GM13976 (cell line): ENCODE data around the gene IFT43.

Experiments used
- DNase-seq: peaks from one replicate; pipeline ENCODE4 v3.0.0; 2012; ENCODE audit warnings: low spot score
- in situ Hi-C: fragments of 300-500 bp; cut with MboI; formaldehyde crosslinking; loops from one replicate; pipeline ENCODE4 v1.12.0; 2022; ENCODE audit warnings: low sequenced_read_pairs, mixed read lengths, inconsistent platforms; ENCODE audit not compliant: unreplicated experiment
- TF ChIP-seq, protein P1 (sequence below): IDR thresholded peaks from 2 replicates; pipeline ENCODE4 v1.5.1; 2012; ENCODE audit warnings: borderline replicate concordance, mild to moderate bottlenecking; ENCODE audit not compliant: insufficient read depth; ENCODE audit errors: extremely low read depth, missing control alignments, control extremely low read depth

The IFT43 gene

DNA sequence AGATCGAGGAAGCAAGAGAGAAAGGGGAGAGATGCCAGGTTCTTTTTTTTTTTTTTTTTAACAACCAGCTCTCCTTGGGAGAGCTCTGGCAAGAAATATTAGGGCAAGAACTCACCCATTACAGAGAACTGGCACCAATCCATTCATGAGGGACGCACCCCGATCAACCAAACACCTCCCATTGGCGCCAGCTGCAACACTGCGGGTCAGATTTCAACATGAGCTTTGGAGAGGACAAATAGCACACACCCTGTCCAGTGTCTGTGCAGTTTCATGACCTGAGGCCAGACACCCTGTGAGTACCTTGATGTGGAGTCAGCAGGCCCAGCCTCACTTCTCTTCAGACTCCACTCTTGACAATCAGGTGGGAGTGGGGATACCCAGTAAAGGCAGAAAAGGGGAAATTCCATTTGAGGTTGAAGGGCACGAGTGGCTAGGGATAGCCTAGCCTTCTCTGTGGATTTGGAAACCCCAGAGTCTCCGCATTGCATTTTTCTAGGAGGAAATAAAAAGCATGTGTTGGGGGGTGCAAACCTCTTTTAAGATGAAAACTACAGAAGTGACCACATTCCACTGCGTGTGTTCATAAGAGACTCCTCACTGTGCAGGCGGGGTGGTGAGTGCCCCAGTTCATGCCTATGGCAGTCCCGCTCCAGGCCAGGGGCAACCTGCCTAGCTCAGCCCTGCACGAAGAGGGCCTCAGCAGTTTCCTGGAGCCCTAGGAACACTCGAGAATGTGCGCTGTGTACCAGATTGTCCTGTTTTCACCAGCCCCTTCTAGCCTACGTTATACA is 123.7 kb downstream of the IFT43 start:
- TF ChIP-seq, protein P1, sequence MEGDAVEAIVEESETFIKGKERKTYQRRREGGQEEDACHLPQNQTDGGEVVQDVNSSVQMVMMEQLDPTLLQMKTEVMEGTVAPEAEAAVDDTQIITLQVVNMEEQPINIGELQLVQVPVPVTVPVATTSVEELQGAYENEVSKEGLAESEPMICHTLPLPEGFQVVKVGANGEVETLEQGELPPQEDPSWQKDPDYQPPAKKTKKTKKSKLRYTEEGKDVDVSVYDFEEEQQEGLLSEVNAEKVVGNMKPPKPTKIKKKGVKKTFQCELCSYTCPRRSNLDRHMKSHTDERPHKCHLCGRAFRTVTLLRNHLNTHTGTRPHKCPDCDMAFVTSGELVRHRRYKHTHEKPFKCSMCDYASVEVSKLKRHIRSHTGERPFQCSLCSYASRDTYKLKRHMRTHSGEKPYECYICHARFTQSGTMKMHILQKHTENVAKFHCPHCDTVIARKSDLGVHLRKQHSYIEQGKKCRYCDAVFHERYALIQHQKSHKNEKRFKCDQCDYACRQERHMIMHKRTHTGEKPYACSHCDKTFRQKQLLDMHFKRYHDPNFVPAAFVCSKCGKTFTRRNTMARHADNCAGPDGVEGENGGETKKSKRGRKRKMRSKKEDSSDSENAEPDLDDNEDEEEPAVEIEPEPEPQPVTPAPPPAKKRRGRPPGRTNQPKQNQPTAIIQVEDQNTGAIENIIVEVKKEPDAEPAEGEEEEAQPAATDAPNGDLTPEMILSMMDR: no peak
- no peak for DNase-seq
- in situ Hi-C loops: no loop called here

DNA sequence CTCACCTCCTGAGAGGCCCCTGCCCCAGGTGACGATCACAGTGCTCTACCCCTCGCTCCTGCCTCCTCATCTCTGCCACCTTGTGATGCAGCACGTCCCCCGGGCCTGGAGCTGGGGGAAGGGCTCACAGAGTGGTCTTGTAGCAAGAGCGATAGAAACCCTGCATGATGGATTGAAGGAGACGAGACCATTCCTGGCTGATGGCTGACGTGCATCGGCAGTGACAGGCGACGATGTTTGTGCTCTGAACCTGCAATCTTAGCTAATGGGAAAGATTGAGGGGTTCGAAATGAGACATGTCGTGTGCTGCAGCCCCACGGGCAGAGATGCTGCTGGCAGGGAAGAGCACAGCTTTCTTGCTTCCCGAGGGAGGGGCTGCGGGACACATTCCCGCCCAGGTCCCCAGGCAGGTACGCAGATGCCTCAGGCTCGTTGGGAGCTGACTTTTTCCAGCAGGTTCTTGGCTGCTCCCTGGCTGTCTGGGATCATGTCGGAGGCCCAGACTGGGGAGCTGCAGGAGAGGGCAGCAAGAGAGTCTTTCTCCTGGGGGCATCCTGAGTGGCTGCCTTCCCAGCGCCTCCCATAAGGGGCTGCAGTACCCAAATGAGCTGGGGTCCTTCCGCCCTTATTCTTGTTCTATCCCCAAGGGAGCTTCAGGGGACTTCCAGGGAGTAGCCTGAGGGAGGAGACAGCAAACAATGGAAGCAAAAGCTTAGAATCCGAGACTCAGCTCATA is 127.5 kb downstream of the IFT43 start:
- TF ChIP-seq, protein P1: no peak
- DNase-seq: no peak
- in situ Hi-C loops: no loop called here

DNA sequence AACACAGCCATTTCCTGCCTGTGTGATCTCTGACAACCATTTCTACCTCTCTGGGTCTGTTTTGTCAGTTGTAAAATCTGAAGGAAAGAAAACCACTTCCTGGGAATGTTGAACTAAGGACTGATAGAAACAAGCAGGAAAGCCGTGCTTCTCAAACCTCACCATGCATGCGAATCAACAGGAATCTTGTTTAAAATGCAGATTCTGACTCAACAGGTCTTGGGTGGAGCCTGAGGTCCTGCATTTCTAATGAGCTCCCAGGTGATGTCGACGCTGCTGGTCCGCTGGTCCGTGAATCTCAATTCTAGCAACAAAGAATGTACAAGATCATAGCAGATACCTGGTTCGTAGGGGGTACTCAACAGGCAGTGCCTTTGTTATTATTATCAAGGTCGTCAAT is 128.1 kb downstream of the IFT43 start:
- in situ Hi-C loops: no loop called here
- TF ChIP-seq, protein P1: no peak
- DNase-seq: no peak

- DNase-seq: no peak
- TF ChIP-seq, protein P1: no peak
- in situ Hi-C loops: no loop called here
Observed at GRCh38 chr14:76115010-76115422, 129.5 kb downstream of the IFT43 start.

DNA sequence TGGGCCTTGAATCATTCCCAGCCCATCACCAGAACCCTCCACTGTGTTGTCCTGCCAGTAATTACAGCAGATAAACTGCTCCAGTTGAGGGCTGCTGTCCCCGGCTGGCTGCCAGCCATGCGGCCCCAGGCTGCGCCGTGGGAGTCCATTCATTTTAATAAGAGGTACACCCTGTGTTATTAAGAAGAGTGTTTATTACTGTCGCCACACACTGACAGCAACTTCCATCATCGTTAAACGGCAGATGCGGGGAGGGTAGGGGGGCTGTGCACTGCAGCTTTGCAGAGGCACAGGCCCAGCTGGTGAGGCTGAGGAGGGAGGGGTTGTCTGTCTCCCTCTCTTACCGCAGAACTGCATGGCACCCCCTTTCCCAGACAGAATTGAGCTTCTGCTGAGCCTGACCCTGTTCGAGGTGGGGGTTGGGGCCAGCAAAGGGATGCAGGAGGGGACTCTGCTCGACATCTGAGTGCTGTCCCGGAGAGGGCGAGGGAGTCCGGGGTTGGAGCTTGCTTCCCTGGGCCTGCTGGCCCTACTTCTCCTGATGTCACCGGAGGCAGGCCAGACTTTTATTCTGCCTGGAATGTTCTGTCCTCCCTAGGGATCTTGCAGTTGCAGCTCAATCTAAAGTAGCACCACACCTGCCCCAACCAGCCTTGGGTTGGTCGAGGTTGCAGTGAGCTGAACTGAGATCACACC is 132.4 kb downstream of the IFT43 start:
- TF ChIP-seq, protein P1: no peak
- DNase-seq: no peak
- in situ Hi-C loops: no loop called here

DNA sequence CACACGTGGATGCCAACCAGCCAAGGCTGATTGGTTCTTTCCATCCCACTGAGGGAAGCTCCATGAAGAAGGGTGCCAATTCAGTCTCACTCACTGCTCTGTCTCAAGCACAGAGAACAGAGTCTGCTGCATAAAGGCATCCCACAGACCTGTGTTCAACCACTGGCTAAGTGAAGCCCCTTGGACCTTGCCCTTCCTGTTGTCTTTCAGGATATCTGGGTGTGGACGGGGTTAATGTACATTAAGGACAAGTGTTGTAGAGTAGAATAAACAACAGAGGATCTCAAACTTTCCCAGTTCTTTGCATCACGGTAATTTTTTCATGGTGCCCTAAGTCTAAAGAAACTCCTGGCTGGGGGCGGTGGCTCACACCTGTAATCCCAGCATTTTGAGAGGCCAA is 133.0 kb downstream of the IFT43 start:
- no peak for DNase-seq
- TF ChIP-seq, protein P1: no peak
- in situ Hi-C loops: no loop called here
